Endodermal cell (in vitro differentiated cells): ENCODE results near the gene CAPN13. TPM values are rescaled to one million over a fixed set of nuclear protein-coding genes. Genes with fewer than 3 reads are reported as not detected.

Experiments used
- DNase-seq: peaks from one replicate; pipeline ENCODE4 v3.0.0-alpha.2; 2017
- H3K27ac ChIP-seq: 2 replicates; pipeline ENCODE4 v1.5.1; 2013; ENCODE audit warnings: mild to moderate bottlenecking, low read depth, low read length, moderate library complexity
- H3K27me3 ChIP-seq: 2 replicates; pipeline ENCODE4 v1.6.1; 2013; ENCODE audit warnings: mild to moderate bottlenecking, low read length, moderate library complexity; ENCODE audit not compliant: insufficient read depth, control insufficient read depth, poor library complexity, severe bottlenecking
- H3K36me3 ChIP-seq: 2 replicates; pipeline ENCODE4 v1.7.0; 2013; ENCODE audit warnings: mild to moderate bottlenecking, low read length, moderate library complexity; ENCODE audit not compliant: control insufficient read depth, insufficient read depth
- H3K4me1 ChIP-seq: one replicate; pipeline ENCODE4 v1.7.0; 2013; ENCODE audit warnings: low read length; ENCODE audit not compliant: control insufficient read depth, insufficient read depth
- H3K4me3 ChIP-seq: 2 replicates; pipeline ENCODE4 v1.5.1; 2013; ENCODE audit warnings: mild to moderate bottlenecking, low read length, moderate library complexity
- H3K9ac ChIP-seq: 2 replicates; pipeline ENCODE4 v1.6.1; 2013; ENCODE audit warnings: mild to moderate bottlenecking, low read length, moderate library complexity; ENCODE audit not compliant: poor library complexity, severe bottlenecking; ENCODE audit errors: extremely low read depth
- H3K9me3 ChIP-seq: 2 replicates; pipeline ENCODE4 v1.6.1; 2013; ENCODE audit warnings: mild to moderate bottlenecking, low read length, moderate library complexity; ENCODE audit not compliant: control insufficient read depth
- H3K27ac Mint-ChIP-seq: 2 replicates; pipeline ENCODE4 v1.8.0; 2020; ENCODE audit warnings: mixed read lengths
- H3K27me3 Mint-ChIP-seq: 2 replicates; pipeline ENCODE4 v1.8.0; 2021; ENCODE audit warnings: mild to moderate bottlenecking, mixed read lengths; ENCODE audit not compliant: insufficient read depth
- H3K36me3 Mint-ChIP-seq: 2 replicates; pipeline ENCODE4 v1.8.0; 2020; ENCODE audit warnings: low read depth, mixed read lengths
- H3K4me1 Mint-ChIP-seq: 2 replicates; pipeline ENCODE4 v1.8.0; 2020; ENCODE audit warnings: mixed read lengths
- H3K4me3 Mint-ChIP-seq: 2 replicates; pipeline ENCODE4 v1.8.0; 2020; ENCODE audit warnings: mild to moderate bottlenecking, moderate library complexity, mixed read lengths
- H3K9me3 Mint-ChIP-seq: 2 replicates; pipeline ENCODE4 v1.8.0; 2020; ENCODE audit warnings: mild to moderate bottlenecking, mixed read lengths
- CTCF ChIP-seq: fragments of 200-600 bp; sonication (generic); conservative IDR thresholded peaks from 2 replicates; pipeline ENCODE4 v1.5.0; 2021; ENCODE audit warnings: antibody characterized with exemption, mild to moderate bottlenecking
- WGBS, 2 experiments: methylation state at CpG; one replicate each; pipeline versions ENCODE4 v1.1.5 to v1.1.7; 2013; ENCODE audit warnings: missing lambda C conversion rate in 2 of 2, mixed read lengths in 1 of 2; ENCODE audit not compliant: insufficient coverage in 1 of 2, insufficient read length in 1 of 2; 5-methylcytosine and 5-hydroxymethylcytosine counted together
- total RNA-seq, 2 donors: library from RNA; stranded (reverse); fragmentation: NEBNext Ultra II Directional in 1 of 2; extraction: Animal tissue kit (Norgen Biotek cat#: 25700) in 1 of 2; gene quantifications; 2 replicates in 1 of 2; 3 replicates in 1 of 2; pipeline ENCODE4 v1.2.1, GENCODE V29; 2021

CAPN13 gene
- total RNA-seq, 2 donors from 2014 or later = 29.5 to 38.6 TPM

DNA sequence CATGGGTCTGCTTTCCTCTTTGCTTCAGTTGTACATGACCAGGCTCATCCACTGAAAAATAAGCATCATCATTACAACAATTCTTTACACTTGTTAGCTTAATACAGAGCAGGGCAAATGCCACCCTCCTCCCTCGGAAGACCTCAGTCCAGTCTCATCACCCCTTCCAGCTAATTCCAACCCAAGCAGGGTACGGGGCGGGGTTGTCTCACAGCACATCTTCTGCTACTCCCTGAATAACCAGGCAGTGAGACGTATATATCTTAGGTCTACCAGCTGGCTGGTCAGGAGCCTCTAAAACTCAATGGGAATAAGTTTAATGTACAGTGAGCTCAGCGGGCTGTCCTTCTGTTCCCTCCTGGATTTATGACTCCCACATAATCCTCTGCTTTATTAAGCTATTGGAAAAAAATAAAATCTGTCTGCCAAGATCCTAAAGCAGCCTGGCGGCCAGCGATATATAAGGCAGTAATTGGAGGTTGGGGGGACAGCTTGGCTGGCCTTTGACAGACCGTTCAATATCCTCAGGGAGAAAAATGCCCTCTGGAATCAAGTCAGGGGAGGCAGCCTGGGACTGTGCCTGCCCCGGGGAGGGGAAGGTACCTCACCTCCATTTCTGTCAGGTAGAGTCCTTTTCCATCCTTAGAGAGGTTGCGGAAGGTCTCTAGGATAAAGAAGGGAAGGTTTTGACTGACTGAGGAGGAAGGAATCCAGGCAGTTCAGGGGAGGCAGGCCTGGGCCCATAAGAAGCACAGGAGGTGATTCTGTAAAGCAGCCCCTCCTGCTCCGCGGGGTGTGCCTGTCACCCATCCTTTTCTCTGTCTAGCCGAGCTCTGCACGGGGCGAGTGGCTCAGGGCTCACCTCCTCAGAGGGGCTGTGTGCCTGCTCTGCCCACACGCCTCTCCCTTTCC, 76.3 kb downstream of the CAPN13 start:
- Mint-ChIP-seq H3K9me3 (no peaks in the 10 kb centered on the region), H3K27ac (no peak overlapping the region), H3K27me3 (no peaks in the 10 kb centered on the region), H3K4me3 (no peak overlapping the region), H3K36me3 (no peaks in the 10 kb centered on the region), H3K4me1 (no peaks in the 10 kb centered on the region)
- Histone ChIP-seq H3K27me3 (no peaks in the 10 kb centered on the region), H3K4me3 (no peak overlapping the region), H3K27ac (no peak overlapping the region), H3K36me3 (no peaks in the 10 kb centered on the region), H3K4me1 (no peaks in the 10 kb centered on the region), H3K9ac (no peak overlapping the region), H3K9me3 (no peaks in the 10 kb centered on the region)
- peak; percentile 29 for DNase-seq
- WGBS, 2 experiments = 89 to 97% methylated on average over 6 to 16 of the region's 16 CpGs
- TF ChIP-seq CTCF = no peak

- Mint-ChIP-seq H3K4me3 (no peak overlapping the region), H3K36me3 (no peaks in the 10 kb centered on the region), H3K27me3 (no peaks in the 10 kb centered on the region), H3K9me3 (no peaks in the 10 kb centered on the region), H3K4me1 (no peaks in the 10 kb centered on the region), H3K27ac (no peak overlapping the region)
- no peak overlapping the region for H3K9ac ChIP-seq
- 98% methylated on average over 5 of the region's 5 CpGs; no CpG with 5 or more reads in 1 of the 2 experiments for WGBS, 2 experiments
- H3K4me3 ChIP-seq = no peak overlapping the region
- no peaks in the 10 kb centered on the region for H3K27me3 ChIP-seq
- no peaks in the 10 kb centered on the region for H3K4me1 ChIP-seq
- no peak overlapping the region for H3K27ac ChIP-seq
- no peak for DNase-seq
- TF ChIP-seq CTCF = no peak
- H3K36me3 ChIP-seq = no peaks in the 10 kb centered on the region
- H3K9me3 ChIP-seq = no peaks in the 10 kb centered on the region
Measured at GRCh38 chr2:30729031-30729430, 78.2 kb downstream of the CAPN13 start.

- H3K4me1 ChIP-seq = no peaks in the 10 kb centered on the region
- peak; percentile 17 for DNase-seq
- H3K27me3 Mint-ChIP-seq = no peaks in the 10 kb centered on the region
- no peaks in the 10 kb centered on the region for H3K27me3 ChIP-seq
- peaks cover 4% of the 10 kb centered on the region for H3K9me3 Mint-ChIP-seq
- no peaks in the 10 kb centered on the region for H3K4me1 Mint-ChIP-seq
- H3K36me3 Mint-ChIP-seq = peaks cover 2% of the 10 kb centered on the region
- H3K27ac Mint-ChIP-seq = no peak overlapping the region
- TF ChIP-seq CTCF = no peak
- H3K4me3 Mint-ChIP-seq = no peak overlapping the region
- H3K4me3 ChIP-seq = no peak overlapping the region
- H3K9ac ChIP-seq = no peak overlapping the region
- H3K36me3 ChIP-seq = no peaks in the 10 kb centered on the region
- H3K27ac ChIP-seq = no peak overlapping the region
- whole genome bisulfite sequencing, 2 experiments = 75 to 100% methylated on average over 2 to 4 of the region's 4 CpGs
- no peaks in the 10 kb centered on the region for H3K9me3 ChIP-seq
Measured at GRCh38 chr2:30722936-30723725, 84.1 kb downstream of the CAPN13 start.
